ENCODE results near the gene CHI3L2. TPM values are rescaled to one million over a fixed set of nuclear protein-coding genes. Genes with fewer than 3 reads are reported as not detected.
A peak's percentile ranks its signal among the peaks of the same experiment; 100 is the strongest.

CHI3L2 gene
- total RNA-seq, 6 experiments from 2014 or later = 0.35 to 0.64 (median 0.57) TPM; not detected in 3

DNA sequence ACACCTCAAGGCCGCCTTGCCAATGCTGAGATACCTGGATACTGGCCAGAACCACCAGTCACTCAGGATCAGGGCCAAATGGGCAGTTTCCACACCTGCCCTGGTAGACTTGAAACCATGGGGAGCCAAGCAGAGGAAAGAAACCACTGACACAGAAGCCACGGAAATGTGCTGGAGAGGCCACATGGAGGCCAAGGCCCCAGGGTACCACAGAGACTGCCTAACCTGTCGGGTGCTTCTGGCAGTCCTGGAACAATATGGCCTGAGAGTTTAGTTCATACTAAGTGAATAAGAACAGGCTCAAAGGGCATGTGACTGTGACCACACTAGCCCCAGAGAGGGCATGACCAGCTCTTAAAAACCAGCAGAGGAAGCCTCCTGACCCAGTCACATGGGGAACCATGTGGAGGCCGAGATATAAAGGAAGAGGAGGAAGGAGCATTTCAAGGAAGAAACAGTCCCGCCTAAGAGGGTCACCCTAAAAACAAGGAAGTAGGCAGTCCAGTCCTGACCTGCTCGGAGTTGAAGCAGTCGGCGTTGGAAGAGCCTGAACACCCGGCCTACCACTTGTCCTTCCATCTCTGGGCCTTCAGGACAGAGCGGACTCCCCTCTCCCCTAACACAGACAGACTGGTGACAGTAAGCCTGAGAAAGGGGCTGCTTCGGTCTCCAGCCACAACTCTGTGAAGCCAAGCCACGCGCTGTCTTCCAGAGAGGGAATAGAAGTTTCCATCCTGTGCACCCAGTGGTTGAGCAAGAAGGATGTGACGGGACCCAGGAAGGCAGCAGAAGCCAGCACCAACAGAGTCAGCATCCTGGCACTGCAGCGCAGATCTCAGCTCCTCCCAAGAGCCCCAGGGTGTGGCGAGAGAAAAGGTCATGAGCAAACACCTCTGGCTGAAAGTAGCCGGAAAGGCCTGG lies 27.4 kb upstream of the CHI3L2 start, which contains the start of gene DENND2D:
DENND2D (minus strand) TSS at position 766 of the 921 bp plus-strand sequence; CDS start at position 579, 187 bp downstream.
- Mint-ChIP-seq H3K27ac (no peak within 1 kb of the TSS), H3K27me3 (ENCODE audit: insufficient read depth) (peaks cover 5% of the 10 kb centered on the region), H3K36me3 (ENCODE audit: low read depth) (no peaks in the 10 kb centered on the region), H3K4me1 (ENCODE audit: low read depth) (peaks cover 7% of the 10 kb centered on the region), H3K9me3 (no peaks in the 10 kb centered on the region), H3K4me3 (no peak within 1 kb of the TSS)
- DNase-seq = no peak
- TF ChIP-seq, protein P1, sequence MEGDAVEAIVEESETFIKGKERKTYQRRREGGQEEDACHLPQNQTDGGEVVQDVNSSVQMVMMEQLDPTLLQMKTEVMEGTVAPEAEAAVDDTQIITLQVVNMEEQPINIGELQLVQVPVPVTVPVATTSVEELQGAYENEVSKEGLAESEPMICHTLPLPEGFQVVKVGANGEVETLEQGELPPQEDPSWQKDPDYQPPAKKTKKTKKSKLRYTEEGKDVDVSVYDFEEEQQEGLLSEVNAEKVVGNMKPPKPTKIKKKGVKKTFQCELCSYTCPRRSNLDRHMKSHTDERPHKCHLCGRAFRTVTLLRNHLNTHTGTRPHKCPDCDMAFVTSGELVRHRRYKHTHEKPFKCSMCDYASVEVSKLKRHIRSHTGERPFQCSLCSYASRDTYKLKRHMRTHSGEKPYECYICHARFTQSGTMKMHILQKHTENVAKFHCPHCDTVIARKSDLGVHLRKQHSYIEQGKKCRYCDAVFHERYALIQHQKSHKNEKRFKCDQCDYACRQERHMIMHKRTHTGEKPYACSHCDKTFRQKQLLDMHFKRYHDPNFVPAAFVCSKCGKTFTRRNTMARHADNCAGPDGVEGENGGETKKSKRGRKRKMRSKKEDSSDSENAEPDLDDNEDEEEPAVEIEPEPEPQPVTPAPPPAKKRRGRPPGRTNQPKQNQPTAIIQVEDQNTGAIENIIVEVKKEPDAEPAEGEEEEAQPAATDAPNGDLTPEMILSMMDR (IDR thresholded peaks at IDR 0.05) = no peak

DNA sequence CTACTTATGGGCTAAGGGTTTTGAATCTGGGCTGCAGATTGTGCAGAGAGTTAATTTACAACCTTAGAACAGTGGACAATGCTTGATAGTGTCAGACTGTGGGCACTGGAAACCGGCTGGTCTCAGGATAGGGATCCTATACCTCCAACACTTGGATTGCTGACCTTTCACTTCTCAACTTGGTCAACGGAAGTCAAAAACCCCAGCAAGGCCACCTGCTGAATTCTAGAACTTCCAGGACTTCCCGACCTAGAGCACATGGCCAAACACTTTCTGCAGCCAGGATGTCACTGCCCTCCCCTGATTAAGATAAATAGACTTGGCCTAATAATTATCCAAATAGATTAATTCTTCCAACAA lies 26.7 kb upstream of the CHI3L2 start:
- Mint-ChIP-seq H3K36me3 (ENCODE audit: low read depth) (no peaks in the 10 kb centered on the region), H3K4me3 (no peak overlapping the region), H3K27me3 (ENCODE audit: insufficient read depth) (peaks cover 5% of the 10 kb centered on the region), H3K4me1 (ENCODE audit: low read depth) (peaks cover 12% of the 10 kb centered on the region), H3K9me3 (no peaks in the 10 kb centered on the region), H3K27ac (no peak overlapping the region)
- DNase-seq = no peak
- TF ChIP-seq, protein P1 (IDR thresholded peaks at IDR 0.05) = no peak

DNA sequence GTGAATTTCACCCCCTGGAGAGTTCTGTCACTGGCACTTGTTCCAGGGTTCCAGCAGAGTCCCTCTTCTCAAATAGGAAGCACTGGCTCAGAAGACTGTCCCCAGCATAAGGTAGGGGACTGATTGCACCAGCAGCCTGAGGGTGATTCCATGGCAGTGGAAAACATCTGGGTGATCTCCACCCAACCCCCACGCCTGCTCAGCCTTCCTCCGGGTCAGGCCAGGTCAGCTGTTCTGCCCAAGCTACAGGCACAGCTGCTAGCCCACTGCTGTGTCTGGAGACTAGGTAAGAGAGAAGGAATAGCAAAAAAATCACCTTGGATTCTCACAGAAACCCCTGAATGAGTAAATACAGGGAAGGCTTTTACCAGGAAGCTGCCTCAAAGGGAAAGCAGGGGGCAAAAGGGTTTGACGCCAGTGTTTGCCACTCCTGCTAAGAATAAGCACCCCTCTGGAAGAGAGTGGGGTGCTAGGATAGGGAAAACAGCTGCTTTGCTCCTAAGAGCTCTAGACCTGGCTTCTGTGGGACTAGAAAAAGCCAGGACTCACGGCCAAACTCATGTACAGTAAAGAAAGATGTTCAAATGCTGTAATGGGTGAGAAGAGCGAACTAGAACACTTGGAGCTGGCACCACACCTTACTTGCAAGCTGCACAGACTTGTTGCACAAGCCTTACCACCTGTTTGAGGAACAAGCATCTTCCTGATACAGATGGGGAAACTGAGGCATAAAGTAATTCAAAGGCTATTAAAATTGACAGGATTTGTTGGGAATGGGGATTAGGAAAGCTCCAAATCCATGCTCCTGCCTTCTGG lies 26.0 kb upstream of the CHI3L2 start:
- DNase-seq = no peak
- Mint-ChIP-seq H3K27me3 (ENCODE audit: insufficient read depth) (peaks cover 8% of the 10 kb centered on the region), H3K9me3 (no peaks in the 10 kb centered on the region), H3K4me1 (ENCODE audit: low read depth) (peaks cover 18% of the 10 kb centered on the region), H3K4me3 (no peak overlapping the region), H3K36me3 (ENCODE audit: low read depth) (no peaks in the 10 kb centered on the region), H3K27ac (no peak overlapping the region)
- TF ChIP-seq, protein P1 (IDR thresholded peaks at IDR 0.05) = no peak

DNA sequence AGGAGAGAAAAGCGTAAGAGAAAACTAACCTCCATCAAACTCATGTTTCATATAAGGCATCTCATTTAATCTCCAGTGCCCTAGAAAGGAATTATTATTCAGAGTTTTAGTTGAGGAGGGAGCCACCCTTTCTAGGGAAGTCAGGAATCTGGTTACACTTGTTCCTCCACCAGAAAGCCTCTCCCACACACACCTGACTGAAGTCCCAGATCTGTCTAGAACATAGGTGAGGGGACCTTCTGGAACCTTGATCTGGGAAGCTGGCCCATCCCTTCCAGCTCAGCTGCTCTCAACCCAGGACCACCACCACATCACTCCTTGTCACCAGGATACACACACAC lies 25.2 kb upstream of the CHI3L2 start:
- Mint-ChIP-seq H3K27me3 (ENCODE audit: insufficient read depth) (peaks cover 9% of the 10 kb centered on the region), H3K27ac (no peak overlapping the region), H3K4me1 (ENCODE audit: low read depth) (peaks cover 18% of the 10 kb centered on the region), H3K9me3 (no peaks in the 10 kb centered on the region), H3K36me3 (ENCODE audit: low read depth) (no peaks in the 10 kb centered on the region), H3K4me3 (no peak overlapping the region)
- DNase-seq = no peak
- TF ChIP-seq, protein P1 (IDR thresholded peaks at IDR 0.05) = no peak

DNA sequence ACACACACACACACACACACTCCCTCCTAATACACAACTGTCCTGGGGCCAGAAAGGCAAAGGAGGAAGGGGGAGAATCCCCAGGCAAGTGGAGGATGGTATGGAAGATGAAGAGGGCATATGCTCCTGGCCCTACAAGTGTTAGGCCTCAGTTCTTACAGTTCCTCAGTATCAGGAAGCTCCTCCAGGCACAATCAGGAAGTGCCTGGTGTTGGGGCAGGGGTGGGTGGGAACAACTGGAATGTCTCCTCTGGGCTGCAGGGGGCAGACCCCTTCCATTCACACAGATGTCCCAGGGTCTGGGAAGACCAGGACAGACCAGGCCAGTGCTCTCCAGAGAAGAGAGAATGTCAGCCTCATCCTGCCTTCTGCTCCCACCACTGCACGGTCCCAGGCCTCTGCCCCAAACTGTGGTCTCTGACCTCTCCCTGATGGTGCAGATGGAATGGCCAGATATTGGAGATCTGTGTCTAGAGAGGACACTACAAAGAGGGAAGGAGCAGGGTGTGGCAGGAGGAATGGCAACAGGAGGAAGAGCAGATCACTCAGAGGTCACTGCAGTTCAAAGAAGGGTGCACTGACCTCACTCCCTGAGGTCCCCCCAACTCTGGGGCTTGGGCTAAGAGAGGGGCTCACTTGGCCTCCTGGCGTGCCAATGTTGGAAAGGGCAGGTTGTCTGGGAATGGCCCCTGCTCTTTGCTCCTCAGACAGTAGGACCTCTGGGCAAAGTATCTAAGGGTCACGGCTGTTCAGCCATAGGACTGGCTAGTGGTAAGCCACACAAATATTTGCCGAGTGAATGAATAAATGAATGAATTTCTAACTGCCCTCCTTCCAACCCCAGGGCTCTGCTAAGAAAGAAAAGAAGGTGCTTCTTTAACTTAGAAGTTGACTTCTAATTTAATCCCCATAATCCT lies 24.5 kb upstream of the CHI3L2 start:
- H3K36me3 Mint-ChIP-seq (ENCODE audit: low read depth) = no peaks in the 10 kb centered on the region
- no peak for DNase-seq
- peak overlapping the region; percentile 45; the same call in 1 of the 2 replicates for H3K4me3 Mint-ChIP-seq
- TF ChIP-seq, protein P1 (IDR thresholded peaks at IDR 0.05) = no peak
- H3K27me3 Mint-ChIP-seq (ENCODE audit: insufficient read depth) = peaks cover 9% of the 10 kb centered on the region
- no peaks in the 10 kb centered on the region for H3K9me3 Mint-ChIP-seq
- peaks cover 18% of the 10 kb centered on the region for H3K4me1 Mint-ChIP-seq (ENCODE audit: low read depth)
- H3K27ac Mint-ChIP-seq = 0 out of 2 replicates have a peak overlapping the region, but pooled peaks have one; percentile 6

Measured in HFFc6 (cell line).